ENCODE results near the gene PHACTR3. TPM values are rescaled to one million over a fixed set of nuclear protein-coding genes. Genes with fewer than 3 reads are reported as not detected.

Gene PHACTR3
- total RNA-seq, 3 donors from 2014 or later = 0.41 to 3.4 (median 1.1) TPM

- ATAC-seq = no peak
- no peak for TF ChIP-seq CTCF (IDR thresholded peaks at IDR 0.05)
These were observed 203.8 kb downstream of the PHACTR3 start for GRCh38 chr20:59807909-59808728.

GRCh38 chr20:59808729-59809381 is 204.5 kb downstream of the PHACTR3 start:
- no peaks in the 10 kb centered on the region for H3K4me1 ChIP-seq (ENCODE audit: low read depth)
- H3K9me3 ChIP-seq = no peaks in the 10 kb centered on the region
- intact Hi-C loops (cut with DNase I, micrococcal nuclease) = no loop called here
- H3K4me3 ChIP-seq = no peak overlapping the region
- no peaks in the 10 kb centered on the region for H3K36me3 ChIP-seq (ENCODE audit: low read depth)
- no peak for TF ChIP-seq CTCF (IDR thresholded peaks at IDR 0.05)
- no peak for DNase-seq
- no peak for ATAC-seq

More at GRCh38 chr20:59807909-59808728, 203.8 kb downstream of the PHACTR3 start:
- no peaks in the 10 kb centered on the region for H3K36me3 ChIP-seq (ENCODE audit: low read depth)
- intact Hi-C loops (cut with DNase I, micrococcal nuclease) = no loop called here
- no peak for DNase-seq
- no peak overlapping the region for H3K4me3 ChIP-seq
- H3K9me3 ChIP-seq = no peaks in the 10 kb centered on the region
- no peaks in the 10 kb centered on the region for H3K4me1 ChIP-seq (ENCODE audit: low read depth)

GRCh38 chr20:59809630-59810448 is 205.5 kb downstream of the PHACTR3 start:
- DNase-seq = no peak
- intact Hi-C loops (cut with DNase I, micrococcal nuclease) = no loop called here
- TF ChIP-seq CTCF (IDR thresholded peaks at IDR 0.05) = no peak
- H3K4me3 ChIP-seq = no peak overlapping the region
- H3K9me3 ChIP-seq = no peaks in the 10 kb centered on the region
- ATAC-seq = no peak
- no peaks in the 10 kb centered on the region for H3K36me3 ChIP-seq (ENCODE audit: low read depth)
- H3K4me1 ChIP-seq (ENCODE audit: low read depth) = no peaks in the 10 kb centered on the region

- H3K4me1 ChIP-seq (ENCODE audit: low read depth) = no peaks in the 10 kb centered on the region
- intact Hi-C loops (cut with DNase I, micrococcal nuclease) = no loop called here
- H3K9me3 ChIP-seq = no peaks in the 10 kb centered on the region
- no peak for DNase-seq
- ATAC-seq = no peak
- no peaks in the 10 kb centered on the region for H3K36me3 ChIP-seq (ENCODE audit: low read depth)
- H3K4me3 ChIP-seq = no peak overlapping the region
- TF ChIP-seq CTCF (IDR thresholded peaks at IDR 0.05) = no peak
These were observed 206.3 kb downstream of the PHACTR3 start for GRCh38 chr20:59810449-59811187.

- intact Hi-C loops (cut with DNase I, micrococcal nuclease) = no loop called here
- Histone ChIP-seq H3K4me1 (ENCODE audit: low read depth) (no peaks in the 10 kb centered on the region), H3K9me3 (no peaks in the 10 kb centered on the region), H3K4me3 (no peak overlapping the region), H3K36me3 (ENCODE audit: low read depth) (no peaks in the 10 kb centered on the region)
- no peak for DNase-seq
- no peak for ATAC-seq
- no peak for TF ChIP-seq CTCF (IDR thresholded peaks at IDR 0.05)
These were observed 207.4 kb downstream of the PHACTR3 start for GRCh38 chr20:59811681-59812171.
